HG03520 (cell line): ENCODE data around the gene MATR3.
"Not testable (repeated sequence)": the region's sequence is repeated elsewhere in the genome, so short reads cannot be mapped to it uniquely, and the experiment has no call there.

Experiments used
- ATAC-seq: cut with Tn5 transposase; IDR thresholded peaks from one replicate; pipeline ENCODE4 v1.9.1; 2021; ENCODE audit warnings: mild to moderate bottlenecking, moderate library complexity; ENCODE audit not compliant: unreplicated experiment

The MATR3 gene

DNA sequence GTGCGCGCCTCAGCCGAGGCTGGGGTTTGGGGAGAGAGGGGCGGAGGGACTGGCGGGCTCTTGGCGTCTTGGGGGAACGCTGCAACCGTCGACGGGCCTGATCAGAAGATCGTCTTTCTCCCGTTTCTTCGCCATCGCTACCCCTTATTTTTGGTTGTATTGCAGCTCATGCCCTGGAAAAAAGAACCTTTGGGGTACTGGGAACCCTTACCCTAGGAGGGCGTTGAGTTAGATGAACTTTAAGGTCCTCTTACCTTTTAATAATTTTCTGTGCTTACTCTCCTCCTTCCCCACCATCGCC is 48.8 kb downstream of the MATR3 start:
- ATAC-seq: no peak

DNA sequence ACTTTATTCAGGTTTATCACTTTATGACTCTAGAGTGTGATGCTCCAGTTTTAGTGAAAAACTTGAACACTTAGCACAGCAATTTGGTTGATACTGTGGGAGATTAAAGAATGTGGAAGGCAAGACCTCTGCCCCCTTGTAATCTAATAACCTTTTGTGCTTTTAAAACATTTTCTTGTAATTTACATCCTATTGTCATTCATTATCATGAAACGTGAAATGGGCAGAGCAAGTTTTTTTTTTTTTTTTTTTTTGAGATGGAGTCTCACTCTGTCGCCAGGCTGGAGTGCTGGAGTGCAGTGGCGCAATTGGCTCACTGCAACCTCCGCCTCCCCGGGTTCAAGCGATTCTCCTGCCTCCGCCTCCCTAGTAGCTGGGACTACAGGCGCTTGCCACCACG is 49.9 kb downstream of the MATR3 start:
- ATAC-seq: no peak

DNA sequence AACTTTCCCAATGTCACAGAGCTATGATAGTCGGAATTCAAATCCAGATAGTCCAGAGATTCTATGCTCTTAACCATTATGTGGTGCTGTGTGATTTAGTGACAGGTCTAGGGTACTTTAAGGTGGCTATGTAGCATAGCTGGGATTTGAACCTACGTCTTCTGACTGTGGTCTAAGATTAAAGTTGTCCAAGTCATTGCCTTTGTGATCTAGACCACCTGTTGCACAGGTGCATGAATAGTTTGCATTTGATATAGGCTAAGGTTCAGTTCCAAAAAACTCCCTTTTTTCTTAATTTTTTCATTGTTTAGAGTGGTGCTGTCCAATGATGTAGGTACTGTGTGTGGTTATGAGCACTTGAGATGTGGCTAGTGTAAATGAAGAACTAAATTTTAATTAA is 50.6 kb downstream of the MATR3 start:
- ATAC-seq: no peak

DNA sequence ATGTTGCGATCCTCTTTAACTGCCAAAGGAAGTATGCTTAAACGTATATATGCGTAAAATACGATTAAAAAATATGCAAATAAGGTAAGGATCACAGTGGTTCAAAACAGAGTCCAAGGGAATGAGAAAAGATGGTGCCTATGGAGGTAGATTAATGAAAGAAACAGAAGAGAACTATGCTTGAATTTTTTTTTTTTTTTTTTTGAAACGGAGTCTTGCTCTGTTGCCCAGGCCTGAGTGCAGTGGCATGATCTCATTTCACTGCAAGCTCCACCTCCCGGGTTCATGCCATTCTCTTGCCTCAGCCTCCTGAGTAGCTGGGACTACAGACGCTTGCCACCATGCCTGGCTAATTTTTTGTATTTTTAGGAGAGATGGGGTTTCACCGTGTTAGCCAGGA is 51.9 kb downstream of the MATR3 start:
- not testable (repeated sequence) for ATAC-seq

DNA sequence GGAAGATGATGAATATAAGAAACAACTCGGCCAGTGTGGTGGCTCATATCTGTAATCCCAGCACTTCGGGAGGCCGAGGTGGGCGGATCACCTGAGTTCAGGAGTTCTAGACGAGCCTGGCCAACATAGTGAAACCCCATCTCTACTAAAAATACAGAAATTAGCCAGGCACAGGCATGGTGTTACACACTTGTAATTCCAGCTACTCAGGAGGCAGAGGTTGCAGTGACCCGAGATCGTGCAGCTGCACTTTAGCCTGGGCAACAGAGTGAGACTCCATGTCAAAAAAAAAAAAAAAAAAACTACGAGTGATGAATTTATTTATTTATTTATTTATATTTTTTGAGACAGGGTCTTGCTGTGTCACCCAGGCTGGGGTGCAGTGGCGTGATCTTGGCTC is 54.3 kb downstream of the MATR3 start:
- not testable (repeated sequence) for ATAC-seq

DNA sequence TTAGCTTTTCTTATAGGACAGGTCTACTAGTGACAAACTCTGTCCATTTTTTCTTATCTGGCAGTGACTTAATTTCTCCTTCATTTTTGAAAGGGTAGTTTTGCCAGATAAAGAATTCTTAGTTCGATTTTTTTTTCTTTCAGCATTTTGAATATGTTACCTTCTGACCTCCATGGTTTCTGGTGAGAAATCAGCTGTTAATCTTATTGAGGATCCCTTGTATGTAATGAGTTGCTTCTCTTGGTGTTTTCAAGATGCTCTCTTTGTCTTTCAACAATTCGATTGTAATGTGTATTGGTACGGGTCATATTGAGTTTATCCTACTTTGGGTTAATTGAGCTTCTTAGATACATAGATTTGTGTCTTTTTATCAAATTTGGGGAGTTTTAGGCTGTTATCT is 60.6 kb downstream of the MATR3 start:
- ATAC-seq: no peak

DNA sequence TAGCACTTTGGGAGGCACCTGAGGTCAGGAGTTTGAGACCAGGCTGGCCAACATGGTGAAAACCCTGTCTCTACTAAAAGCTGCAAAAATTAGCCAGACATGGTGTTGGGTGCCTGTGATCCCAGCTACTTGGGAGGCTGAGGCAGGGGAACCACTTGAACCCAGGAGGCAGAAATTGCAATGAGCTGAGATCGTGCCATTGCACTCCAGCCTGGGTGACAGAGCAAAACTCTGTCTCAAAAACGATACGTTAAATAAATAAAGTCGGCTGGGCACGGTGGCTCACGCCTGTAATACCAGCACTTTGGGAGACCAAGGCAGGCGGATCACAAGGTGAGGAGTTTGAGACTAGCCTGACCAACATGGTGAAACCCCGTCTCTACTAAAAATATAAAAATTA is 62.4 kb downstream of the MATR3 start:
- not testable (repeated sequence) for ATAC-seq

DNA sequence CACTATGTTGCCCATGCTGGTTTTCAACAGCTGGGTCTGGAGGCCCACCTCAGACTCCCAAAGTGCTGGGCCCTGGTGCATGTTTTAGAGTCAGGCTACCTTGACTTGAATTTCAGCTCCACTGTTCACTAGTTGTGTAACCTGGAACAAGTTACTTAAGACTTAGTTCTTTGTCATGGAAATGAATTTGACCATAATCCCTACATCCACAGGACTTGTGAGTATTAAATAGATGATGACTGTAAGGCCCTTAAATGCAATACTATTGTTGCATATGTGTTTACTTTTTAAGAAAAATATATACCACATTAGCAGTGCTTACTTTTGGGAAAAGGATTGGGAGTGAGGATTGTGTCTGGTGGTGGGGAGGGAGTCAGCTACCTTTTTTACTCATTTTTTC is 64.5 kb downstream of the MATR3 start:
- no peak for ATAC-seq

DNA sequence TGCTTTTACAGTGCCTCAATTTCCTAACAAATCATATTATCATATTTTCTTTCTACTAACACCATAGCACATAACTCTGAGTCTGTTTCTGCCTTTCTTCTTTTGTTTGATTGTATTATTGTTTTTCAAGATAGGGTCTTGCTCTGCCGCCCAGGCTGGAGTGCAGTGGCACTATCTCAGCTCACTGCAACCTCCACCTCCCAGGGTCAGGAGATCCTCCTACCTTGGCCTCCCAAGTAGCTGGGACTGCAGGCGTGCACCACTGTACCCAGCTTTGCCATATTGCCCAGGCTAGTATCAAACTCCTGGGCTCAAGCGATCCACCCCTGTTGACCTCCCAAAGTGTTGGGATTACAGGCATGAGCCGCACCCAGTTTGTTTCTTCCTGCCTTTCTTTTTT is 66.8 kb downstream of the MATR3 start:
- ATAC-seq: no peak

DNA sequence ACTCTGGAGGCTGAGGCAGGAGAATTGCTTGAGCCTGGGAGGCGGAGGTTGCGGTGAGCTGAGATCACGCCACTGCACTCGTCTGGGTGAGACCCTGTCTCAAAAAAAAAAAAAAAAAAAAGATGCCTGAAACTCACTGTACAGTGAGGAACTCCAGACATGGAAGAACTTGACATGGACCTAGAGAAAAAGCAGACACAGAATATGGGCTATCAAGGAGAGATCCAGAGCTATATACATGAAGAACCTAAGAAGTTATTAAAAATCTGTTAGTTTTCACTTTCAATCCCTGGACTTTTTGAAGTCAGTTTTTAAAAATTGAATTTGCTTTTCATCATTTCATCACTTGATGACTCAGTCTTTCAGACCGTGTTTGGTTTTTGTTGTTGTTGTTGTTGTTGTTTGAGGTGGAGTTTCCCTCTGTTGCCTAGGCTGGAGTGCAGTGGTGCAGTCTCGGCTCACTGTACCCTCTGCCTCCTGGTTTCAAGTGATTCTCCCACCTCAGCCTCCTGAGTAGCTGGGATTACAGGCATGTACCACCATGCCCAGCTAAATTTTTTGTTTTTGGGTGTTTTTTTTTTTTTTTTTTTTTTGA is 68.4 kb downstream of the MATR3 start:
- ATAC-seq: no peak

DNA sequence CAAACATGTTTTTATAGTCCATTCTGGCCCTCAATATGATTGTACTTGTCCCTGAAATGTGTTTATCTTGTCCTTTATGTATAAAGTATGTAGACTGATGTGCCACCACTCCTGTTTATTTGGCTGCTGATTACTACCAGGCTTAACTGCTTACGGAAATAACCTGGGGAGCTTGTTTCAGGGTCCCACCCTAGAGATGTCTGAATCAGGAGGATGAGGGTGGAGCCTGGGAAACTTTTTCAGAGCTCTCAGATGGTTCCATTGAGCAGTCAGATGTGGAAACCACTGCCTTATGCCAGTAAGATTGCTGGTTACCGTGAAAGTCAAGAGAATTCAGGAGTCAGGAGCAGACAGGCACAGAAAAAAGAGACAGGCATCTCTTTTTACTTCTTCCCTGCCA is 70.4 kb downstream of the MATR3 start:
- no peak for ATAC-seq

DNA sequence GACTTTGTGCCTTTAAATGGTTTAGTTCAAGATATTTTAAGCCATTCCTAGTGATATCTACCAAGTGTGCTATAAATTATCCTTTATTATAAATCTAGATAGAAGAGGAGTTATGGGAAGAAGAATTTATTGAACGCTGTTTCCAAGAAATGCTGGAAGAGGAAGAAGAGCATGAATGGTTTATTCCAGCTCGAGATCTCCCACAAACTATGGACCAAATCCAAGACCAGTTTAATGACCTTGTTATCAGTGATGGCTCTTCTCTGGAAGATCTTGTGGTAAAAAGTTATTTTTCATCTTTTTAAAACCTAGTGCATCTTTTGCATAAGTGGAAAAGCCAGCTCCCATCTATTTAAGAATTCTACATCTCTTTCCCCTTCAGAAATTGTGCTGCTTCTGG is 70.9 kb downstream of the MATR3 start:
- ATAC-seq: no peak

DNA sequence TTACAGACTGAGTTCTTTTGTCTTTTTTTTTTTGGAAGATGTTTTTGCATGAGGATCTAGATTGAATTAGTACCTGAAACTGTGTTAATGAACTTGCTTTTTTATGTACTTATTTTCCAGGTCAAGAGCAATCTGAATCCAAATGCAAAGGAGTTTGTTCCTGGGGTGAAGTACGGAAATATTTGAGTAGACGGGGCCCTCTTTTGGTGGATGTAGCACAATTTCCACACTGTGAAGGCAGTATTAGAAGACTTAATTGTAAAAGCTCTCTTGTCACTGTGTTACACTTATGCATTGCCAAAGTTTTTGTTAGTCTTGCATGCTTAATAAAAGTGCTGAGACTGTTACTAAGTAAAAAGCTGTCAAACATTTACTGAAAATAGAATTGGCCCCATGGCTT is 75.1 kb downstream of the MATR3 start:
- no peak for ATAC-seq

DNA sequence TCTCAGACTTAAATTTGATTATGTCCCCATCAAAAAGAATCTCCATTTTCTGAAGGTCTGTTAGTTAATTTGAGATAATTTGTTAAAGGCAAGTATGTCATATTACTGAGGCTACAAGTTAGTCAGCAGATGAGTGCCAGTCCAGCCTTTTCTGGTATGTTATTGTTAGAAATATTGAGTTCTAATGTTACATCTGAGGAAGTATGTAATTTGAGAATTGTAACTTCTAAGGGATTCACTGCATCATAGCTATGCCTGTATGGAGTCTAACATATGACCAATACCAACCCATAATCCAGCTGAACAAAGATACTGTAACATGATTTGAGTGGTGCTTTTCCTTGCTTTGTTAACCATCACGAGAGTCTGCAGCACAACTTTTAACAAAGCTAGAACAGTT is 75.6 kb downstream of the MATR3 start:
- no peak for ATAC-seq

DNA sequence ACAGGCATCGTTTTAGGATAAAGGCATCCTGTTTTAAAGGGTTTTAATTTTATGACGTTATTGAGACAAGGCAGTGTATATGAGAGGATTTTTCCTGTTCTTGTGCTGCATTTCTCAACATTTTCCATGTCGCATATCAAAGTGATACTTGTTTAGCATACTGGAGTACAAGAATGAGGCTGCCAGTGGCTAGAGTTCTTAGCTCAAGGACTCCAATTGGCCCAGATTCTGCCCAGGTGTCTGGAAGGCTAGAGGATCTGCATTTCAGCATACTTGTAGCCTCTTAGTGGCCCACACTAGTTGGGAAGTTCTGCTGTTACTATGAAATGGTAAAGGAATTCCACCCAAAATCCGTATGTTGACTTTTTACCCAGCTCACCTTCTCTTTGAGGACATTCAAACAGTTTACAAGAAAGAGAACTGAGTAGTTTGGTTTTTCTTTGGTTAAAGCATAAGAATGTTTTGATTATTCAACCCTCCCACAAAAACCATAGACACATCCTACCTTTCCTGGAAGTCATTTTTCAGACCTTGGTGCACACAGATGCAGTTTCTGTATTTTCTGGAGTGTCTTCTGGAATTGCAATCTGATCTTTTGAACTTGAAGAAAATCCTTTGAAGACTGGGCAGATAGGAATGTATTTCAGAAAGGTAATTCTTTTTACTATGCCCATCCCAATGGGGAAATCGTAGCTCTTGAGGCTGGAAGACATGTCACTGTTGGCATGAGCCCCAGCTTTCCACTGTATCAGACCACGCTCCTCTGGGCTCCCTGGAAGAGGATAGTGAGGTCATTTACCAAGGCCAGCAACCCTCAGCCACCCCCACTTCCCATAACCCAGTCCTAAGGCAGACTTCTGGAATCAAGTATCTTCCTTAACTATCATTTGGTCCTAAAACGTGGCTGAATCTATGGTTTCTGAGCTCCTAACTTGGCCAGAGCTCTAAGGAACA is 78.2 kb downstream of the MATR3 start:
- no peak for ATAC-seq

DNA sequence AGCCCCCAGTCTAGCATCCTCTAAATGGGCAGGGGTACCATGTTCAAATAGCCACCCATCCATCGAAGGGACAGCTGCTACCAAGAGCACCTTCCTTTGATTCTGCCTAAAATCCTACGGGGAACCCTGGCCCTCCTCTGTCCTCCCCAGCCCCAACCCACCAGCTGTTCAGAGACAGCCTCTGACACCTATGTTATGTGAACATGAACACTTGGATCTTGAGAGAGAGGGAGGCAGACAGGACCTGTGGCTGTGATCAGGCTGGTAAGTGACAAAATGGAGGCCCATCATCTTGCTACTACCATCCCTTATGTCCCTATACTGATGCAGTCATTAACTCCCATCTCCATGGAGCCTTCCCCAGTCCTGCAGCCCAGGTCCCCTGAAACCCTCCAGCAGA is 81.4 kb downstream of the MATR3 start:
- ATAC-seq: no peak

DNA sequence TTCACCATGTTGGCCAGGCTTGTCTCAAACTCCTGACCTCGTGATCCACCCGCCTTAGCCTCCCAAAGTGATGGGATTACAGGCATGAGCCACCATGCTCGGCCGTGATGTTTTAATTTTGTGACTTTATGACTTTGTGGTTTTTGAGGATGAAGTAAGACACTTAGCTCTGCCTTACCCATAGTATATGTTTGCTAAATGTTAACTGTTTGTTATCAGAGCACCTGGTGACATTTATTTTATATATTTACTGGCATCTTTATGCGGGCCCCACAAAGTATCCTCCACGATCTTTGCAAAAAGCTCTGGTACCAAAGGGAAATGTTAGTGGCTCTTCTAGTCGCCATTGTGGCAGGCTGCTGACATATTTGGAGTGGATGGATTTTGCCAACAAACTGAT is 82.8 kb downstream of the MATR3 start:
- no peak for ATAC-seq

DNA sequence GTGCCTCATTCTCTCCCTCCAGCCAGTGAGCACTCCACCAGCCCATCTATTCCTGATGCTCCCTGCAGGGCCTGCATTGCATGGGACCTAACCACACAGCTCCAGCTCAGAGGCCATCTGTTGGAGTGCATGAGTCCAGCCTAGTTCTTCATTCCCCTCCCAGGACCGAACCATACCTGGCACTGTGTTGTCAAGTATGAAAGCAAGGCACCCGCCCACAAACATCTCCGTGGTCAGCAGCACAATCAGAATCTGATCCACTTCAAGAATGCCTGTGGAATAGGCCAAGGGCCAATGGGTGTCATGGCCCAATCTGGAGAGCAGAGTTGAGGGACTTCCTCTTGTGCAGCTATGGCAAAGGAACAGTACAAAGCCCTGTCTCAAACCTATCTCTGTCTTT is 83.7 kb downstream of the MATR3 start:
- ATAC-seq: no peak

DNA sequence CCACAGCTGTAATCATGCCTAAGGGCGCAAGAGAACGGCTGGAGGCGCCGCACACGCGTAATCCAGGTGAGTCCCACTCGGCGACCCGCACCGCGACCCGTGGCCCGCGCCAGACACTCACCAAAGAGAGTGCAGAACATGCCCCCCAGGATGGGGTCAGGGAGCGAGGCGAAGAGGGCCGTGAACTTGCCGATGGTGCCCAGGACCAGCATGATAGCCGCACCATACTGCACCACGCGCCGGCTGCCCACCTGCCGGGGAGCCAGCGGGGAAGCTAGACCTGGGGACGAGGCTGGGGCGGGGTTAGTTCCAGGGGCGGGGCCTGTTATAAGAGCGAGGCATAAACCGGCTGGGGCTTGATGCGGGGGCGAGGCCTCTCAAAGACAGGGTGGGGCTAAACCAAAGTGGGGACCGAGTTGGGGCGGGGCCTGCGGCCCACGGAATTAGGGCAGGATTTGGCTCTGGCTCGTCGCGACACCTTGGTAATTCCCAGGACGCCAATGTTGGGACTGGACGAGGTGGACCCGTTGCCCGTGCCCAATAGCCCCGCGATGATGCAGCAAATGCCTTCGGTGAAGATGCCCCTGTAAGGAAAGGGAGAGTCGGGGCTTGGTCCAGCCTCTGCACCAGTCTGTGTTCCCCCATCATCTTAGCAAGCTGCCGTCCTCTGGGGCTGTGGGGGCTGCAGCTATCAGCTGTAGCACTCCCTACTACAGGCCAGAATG is 84.7 kb downstream of the MATR3 start:
- no peak for ATAC-seq

DNA sequence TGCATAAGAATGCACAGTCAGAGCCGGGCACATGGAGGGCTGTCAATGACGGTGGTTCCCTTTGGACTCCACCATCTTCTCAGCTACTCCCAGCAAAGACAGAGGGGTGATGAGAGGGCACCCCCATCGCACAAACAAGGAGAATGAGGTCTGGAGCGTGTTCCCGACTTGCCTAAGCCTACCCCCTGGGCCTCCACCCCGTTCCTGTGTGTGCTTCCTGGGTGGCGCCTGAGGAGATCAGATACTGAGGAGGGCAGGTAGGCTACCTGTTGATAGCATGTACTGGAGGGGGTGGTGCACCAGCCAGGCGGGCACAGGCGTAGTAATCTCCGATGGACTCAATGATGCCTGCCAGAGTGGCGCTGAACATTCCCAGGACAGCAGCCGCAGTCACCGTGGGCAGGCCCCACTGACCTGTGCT is 85.4 kb downstream of the MATR3 start:
- no peak for ATAC-seq

DNA sequence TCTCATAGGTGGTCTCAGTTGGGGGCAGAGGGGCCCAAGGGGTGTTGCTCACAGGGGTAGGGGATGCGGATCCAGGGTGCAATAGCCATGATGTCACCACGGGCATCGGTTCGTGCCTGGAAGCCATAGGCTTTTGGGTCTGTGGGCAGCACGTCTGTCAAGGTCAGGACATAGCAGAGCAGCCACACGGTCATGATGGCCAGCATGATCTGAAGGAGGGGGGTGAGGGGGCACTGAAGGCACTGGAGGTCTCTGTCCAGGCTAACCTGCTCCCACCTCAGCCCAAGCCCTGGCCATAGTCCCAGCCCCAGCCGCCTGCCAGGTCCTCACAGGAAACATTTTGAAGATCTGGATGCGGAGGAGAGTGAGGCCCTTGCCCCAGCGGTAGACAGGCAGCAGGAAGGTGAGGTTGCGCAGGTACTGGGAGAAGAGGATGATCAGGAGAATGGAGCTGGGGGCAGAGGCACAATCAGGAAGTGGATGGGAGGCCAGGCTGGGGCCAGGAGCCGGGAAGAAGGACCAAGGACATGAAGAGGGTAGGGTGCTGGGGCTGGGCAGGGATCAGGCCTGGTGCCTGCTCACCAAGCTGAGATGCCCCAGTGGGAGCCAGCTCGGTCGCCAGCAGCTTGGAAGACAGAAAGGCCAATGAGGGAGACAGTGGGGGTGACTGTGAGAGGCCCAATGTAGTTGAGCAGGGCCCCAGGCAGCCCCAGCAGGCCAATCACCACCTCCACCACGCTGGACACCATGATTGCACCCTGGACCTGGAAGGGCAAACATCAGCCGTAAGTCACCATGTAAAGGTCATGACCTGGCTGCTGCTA is 86.3 kb downstream of the MATR3 start:
- no peak for ATAC-seq
